ENCODE data around the gene PAK4. TPM values are rescaled to one million over a fixed set of nuclear protein-coding genes. Genes with fewer than 3 reads are reported as not detected.

PAK4 gene
- total RNA-seq, 4 donors from 2014 or later, result 6.1 to 16.3 (median 7.5) TPM

DNA sequence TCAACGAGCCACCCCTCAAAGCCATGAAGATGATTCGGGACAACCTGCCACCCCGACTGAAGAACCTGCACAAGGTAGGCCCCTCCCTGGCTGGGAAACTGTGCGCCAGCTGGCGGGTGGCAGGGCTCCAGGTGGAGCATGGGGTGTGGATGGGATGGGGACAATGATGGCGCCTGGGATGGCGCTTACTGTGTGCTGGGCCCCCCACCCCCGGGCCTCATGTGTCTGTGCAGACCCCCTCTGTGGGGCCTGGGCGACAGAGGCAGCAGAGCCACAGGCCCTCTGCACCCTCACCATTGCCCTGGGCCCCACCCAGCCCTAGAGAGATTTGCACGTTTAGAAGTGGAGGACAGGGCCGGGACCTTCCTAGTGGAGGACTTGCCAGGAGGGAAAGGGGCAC lies 52.1 kb downstream of the PAK4 start:
- peaks cover 0 to 79% of the 10 kb centered on the region in 2 donors for H3K36me3 ChIP-seq
- TF ChIP-seq EP300 (IDR thresholded peaks at IDR 0.05) (no peak), POLR2AphosphoS5 (IDR thresholded peaks at IDR 0.05) (no peak), POLR2A (IDR thresholded peaks at IDR 0.05) (no peak)
- TF ChIP-seq, protein P1, sequence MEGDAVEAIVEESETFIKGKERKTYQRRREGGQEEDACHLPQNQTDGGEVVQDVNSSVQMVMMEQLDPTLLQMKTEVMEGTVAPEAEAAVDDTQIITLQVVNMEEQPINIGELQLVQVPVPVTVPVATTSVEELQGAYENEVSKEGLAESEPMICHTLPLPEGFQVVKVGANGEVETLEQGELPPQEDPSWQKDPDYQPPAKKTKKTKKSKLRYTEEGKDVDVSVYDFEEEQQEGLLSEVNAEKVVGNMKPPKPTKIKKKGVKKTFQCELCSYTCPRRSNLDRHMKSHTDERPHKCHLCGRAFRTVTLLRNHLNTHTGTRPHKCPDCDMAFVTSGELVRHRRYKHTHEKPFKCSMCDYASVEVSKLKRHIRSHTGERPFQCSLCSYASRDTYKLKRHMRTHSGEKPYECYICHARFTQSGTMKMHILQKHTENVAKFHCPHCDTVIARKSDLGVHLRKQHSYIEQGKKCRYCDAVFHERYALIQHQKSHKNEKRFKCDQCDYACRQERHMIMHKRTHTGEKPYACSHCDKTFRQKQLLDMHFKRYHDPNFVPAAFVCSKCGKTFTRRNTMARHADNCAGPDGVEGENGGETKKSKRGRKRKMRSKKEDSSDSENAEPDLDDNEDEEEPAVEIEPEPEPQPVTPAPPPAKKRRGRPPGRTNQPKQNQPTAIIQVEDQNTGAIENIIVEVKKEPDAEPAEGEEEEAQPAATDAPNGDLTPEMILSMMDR (IDR thresholded peaks at IDR 0.05), result no peak
- no peak for ATAC-seq
- 80% methylated on average over 2 of the region's 11 CpGs; no CpG with 5 or more reads in 1 of the 2 donors for WGBS, 2 donors (ENCODE audit: low coverage in 1 of 2)
- no peaks in the 10 kb centered on the region for H3K9me3 ChIP-seq
- H3K27ac ChIP-seq, result no peak overlapping the region
- H3K4me3 ChIP-seq, result no peak overlapping the region
- no peaks in the 10 kb centered on the region for H3K27me3 ChIP-seq
- H3K4me1 ChIP-seq, result no peaks in the 10 kb centered on the region

DNA sequence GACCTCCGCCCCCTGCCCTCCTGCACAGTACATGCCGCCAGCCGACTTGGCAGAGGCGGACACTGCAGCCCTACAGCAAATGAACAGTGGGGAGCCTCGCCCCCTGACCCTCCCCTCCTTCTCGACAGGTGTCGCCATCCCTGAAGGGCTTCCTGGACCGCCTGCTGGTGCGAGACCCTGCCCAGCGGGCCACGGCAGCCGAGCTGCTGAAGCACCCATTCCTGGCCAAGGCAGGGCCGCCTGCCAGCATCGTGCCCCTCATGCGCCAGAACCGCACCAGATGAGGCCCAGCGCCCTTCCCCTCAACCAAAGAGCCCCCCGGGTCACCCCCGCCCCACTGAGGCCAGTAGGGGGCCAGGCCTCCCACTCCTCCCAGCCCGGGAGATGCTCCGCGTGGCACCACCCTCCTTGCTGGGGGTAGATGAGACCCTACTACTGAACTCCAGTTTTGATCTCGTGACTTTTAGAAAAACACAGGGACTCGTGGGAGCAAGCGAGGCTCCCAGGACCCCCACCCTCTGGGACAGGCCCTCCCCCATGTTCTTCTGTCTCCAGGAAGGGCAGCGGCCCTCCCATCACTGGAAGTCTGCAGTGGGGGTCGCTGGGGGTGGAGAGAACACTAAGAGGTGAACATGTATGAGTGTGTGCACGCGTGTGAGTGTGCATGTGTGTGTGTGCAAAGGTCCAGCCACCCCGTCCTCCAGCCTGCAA lies 52.9 kb downstream of the PAK4 start:
- Histone ChIP-seq H3K4me3 (no peak overlapping the region), H3K4me1 (no peaks in the 10 kb centered on the region), H3K27ac (no peak overlapping the region), H3K27me3 (no peaks in the 10 kb centered on the region), H3K9me3 (no peaks in the 10 kb centered on the region), H3K36me3 (peaks cover 0 to 72% of the 10 kb centered on the region in 2 donors)
- WGBS, 2 donors (ENCODE audit: low coverage in 1 of 2), result 100% methylated on average over 1 of the region's 30 CpGs; no CpG with 5 or more reads in 1 of the 2 donors
- TF ChIP-seq POLR2AphosphoS5 (IDR thresholded peaks at IDR 0.05), result no peak
- TF ChIP-seq, protein P1 (IDR thresholded peaks at IDR 0.05), result no peak
- TF ChIP-seq POLR2A (IDR thresholded peaks at IDR 0.05), result no peak
- no peak for TF ChIP-seq EP300 (IDR thresholded peaks at IDR 0.05)
- no peak for ATAC-seq

DNA sequence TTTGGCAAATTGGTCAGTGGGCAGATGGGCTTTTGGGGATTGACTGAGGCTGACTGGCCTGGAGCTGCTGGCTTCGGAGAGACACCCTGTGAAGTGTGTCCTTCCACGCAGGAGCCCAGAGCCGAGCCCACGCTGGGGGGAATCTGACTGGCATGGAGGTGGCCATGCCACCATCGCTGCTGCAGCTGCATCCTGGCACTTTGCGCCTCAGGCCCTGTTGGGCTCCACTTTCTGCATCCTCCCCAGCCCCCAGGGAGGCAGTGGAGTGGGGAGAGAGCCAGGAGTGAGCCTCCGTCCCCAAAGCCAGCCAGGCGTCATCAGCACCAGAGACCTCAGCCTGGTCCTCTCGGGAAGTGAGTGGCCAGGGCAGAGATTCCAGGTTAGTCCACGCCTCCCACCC lies 54.2 kb downstream of the PAK4 start:
- no peak for ATAC-seq
- Histone ChIP-seq H3K27me3 (no peaks in the 10 kb centered on the region), H3K36me3 (peaks cover 0 to 59% of the 10 kb centered on the region in 2 donors), H3K4me3 (no peak overlapping the region), H3K9me3 (no peaks in the 10 kb centered on the region), H3K27ac (no peak overlapping the region), H3K4me1 (no peaks in the 10 kb centered on the region)
- TF ChIP-seq EP300 (IDR thresholded peaks at IDR 0.05) (no peak), POLR2A (IDR thresholded peaks at IDR 0.05) (no peak), POLR2AphosphoS5 (IDR thresholded peaks at IDR 0.05) (no peak)
- TF ChIP-seq, protein P1 (IDR thresholded peaks at IDR 0.05), result no peak
- WGBS, 2 donors (ENCODE audit: low coverage in 1 of 2), result 80% methylated on average over 1 of the region's 10 CpGs; no CpG with 5 or more reads in 1 of the 2 donors

DNA sequence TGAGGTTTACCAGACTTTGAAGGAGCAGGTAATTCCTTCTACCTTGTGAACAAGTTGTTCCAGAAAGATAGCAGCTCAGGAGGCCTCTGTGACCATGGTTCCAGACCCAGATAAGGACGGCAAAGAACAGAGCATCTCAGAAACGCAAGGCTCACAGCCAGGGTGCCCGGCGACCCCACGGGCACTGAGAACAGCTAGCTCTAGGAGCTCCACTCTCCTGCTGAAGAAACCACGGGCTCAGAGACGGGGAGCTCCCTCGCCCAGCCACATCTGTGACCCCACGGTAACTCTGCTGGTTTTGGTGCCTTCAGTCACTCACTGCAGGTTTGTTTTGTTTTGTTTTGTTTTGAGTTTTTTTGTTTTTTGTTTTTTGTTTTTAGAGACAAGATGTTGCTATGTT lies 55.2 kb downstream of the PAK4 start:
- WGBS, 2 donors (ENCODE audit: low coverage in 1 of 2), result 60 to 77% methylated on average over 1 to 9 of the region's 9 CpGs
- Histone ChIP-seq H3K4me3 (no peak overlapping the region), H3K4me1 (no peaks in the 10 kb centered on the region), H3K27me3 (no peaks in the 10 kb centered on the region), H3K36me3 (peaks cover 0 to 49% of the 10 kb centered on the region in 2 donors), H3K27ac (no peak overlapping the region), H3K9me3 (no peaks in the 10 kb centered on the region)
- ATAC-seq, result no peak
- TF ChIP-seq POLR2AphosphoS5 (IDR thresholded peaks at IDR 0.05) (no peak), EP300 (IDR thresholded peaks at IDR 0.05) (no peak), POLR2A (IDR thresholded peaks at IDR 0.05) (no peak)
- TF ChIP-seq, protein P1 (IDR thresholded peaks at IDR 0.05), result no peak

All from gastroesophageal sphincter (tissue), 4 donors.